Stimulated activated CD4-positive, alpha-beta T cell treated with anti-CD3 and anti-CD28 coated beads, Interleukin-12 subunit alpha, Interleukin-12 subunit beta, amount 100 ng/mL, for 24 hours (primary cell): Measurements from ENCODE around the gene GREB1.

Experiments used
- DNase-seq, 2 experiments: peaks; one replicate each; pipeline ENCODE4 v3.0.0-alpha.2; 2020; ENCODE audit warnings: low read depth in 2 of 2

The GREB1 gene

GRCh38 chr2:11512431-11512830 lies 21.4 kb upstream of the GREB1 start:
- no peak for DNase-seq

DNA sequence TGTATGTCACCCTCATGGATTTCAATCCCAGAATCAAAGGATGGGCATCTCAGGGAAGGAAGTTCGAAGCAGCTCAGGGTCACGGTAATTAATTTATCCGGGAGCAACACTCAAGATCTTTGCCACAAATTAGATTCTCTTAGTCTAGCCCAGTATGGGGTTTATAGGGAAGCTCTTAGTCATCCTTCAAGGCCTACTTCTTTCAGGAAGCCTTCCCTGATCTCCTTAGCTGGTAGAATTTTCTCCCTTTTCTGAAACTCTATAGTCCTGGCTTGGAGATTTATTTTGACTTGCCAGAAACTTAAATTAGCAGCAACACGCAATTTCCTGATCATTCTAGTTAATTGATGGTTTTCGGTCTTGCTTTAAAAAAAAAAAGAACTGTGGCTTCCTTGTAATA lies 20.5 kb upstream of the GREB1 start:
- no peak for DNase-seq

DNA sequence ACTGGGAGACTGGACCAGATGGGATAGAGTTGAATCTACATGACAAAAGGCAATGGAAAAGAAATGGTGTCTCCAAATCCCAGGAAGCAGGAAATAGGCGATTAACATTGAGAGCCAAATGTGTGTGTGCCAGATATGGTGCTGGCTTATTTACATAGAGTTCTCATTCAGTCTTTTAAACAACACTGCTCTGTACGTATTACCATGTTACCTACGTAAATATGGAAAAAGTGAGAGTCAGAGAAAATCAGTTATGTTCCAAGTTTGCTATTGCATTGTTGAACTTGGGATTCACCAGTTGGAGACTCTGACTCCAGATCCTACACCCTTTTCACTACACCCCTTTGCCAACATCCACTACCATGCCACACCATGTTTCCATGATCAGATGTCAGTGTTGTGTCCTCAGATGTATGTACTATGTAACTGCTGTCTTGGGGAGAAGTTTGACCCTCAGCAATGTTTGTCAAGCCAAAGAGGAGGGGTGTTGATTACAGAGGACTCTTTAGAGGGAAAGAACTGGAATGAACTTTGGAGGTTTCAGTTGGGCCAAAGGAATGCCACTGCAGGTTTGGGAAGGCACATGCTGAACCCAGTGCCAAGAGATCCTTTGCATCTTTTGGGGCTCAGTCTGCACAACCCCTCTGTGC lies 19.6 kb upstream of the GREB1 start:
- no peak for DNase-seq

DNA sequence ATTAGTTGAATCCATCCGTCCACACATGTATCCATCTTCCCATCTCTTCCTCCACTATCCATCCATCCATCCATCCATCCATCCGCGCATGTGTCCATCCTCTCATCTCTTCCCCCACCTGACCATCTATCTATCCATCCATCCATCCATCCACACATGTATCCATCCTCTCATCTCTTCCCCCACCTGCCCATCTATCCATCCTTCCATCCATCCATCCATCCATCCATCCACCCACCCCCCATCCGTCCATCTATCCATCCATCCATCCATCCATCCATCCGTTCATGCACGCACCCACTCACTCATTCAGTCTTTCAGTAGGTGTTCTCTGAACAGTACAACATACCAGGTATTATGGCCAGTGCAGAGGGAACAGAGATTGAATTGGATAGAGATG lies 18.9 kb upstream of the GREB1 start:
- no peak for DNase-seq

DNA sequence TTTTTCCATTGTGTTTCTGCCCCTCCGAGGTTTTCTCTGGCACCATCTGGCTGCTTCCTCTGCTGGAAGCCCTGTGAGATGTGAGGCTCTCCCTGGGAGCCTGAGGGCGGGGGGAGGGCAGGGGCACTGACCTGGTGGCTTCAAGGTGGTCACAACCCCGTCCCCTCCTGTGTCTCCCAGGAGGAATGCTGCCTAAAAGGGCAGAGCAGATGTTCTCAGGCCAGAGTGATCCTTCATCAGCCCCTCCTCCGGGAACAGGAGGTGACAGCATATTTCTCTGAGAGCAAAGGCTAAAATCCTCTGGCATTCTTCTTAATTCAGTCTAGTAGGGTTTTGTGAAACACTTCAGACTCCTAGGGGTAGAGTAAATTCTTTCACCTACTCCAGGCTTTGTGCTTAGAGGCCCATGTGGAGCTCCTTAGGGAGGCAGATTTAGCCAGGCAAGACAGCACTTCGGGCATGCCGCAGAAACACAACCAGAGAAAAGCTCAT lies 18.3 kb upstream of the GREB1 start:
- no peak for DNase-seq

- DNase-seq, result no peak
Observed at GRCh38 chr2:11516984-11517648, 16.7 kb upstream of the GREB1 start.

GRCh38 chr2:11517906-11518305 lies 15.9 kb upstream of the GREB1 start:
- DNase-seq, result no peak

GRCh38 chr2:11520092-11520693 lies 13.7 kb upstream of the GREB1 start:
- DNase-seq, result no peak

DNA sequence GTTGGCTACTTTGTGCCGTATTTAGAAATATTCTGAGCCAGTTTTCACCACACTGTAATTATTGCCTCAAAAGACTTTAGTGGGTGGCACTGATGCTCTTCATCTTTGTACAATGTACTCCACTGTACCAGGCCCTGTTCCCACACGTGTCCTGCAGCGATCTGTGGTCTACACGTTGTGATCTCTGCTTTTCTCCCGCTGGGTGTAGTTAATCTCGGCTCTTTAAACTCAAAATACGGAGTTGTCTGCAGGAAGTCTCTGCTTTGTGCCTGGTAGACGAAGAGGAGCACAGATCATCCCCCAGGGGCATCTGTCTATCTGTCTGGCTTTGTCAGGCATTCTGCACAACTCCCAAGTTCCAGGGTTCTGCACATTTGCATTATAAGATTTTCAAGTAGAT lies 12.1 kb upstream of the GREB1 start:
- no peak for DNase-seq

DNA sequence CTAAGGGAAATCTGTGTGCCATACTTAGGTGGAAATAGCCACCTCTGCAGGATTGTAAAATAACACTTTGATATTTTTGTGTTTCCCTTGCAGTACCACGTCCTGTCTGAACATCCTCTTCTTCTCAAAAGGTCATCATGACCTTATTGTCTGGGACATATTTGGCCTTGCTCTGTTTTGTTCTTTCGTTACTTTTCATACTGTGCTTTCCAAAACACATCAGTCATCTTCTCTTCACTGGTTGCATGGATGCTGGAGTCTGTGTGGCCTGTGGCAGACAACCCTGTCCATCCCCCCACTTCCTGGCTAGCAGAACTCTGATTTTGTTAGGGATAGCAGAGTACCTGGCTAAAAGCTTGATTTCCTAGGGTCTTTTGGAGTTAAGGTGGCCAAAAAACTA lies 9.4 kb upstream of the GREB1 start:
- no peak for DNase-seq

DNA sequence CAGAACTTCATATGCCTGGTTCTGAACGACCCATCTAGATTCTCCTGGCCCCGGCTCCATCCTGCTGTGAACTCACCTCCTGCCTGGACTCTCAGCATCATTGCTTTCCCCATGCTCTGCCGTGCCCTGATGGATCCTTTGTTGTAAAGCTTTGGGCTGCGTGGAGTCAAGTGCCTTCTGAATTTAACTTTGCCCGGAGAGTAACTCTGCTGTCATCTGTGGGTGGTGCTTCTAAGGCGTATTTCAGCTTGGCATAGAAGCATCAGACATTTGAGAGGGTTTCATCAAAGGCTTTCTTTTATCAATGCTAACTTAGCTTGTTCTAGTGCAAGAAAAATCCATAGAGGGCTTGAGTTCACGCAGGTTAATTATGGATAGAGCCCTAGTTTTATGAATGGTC lies 8.1 kb upstream of the GREB1 start:
- DNase-seq, result no peak

DNA sequence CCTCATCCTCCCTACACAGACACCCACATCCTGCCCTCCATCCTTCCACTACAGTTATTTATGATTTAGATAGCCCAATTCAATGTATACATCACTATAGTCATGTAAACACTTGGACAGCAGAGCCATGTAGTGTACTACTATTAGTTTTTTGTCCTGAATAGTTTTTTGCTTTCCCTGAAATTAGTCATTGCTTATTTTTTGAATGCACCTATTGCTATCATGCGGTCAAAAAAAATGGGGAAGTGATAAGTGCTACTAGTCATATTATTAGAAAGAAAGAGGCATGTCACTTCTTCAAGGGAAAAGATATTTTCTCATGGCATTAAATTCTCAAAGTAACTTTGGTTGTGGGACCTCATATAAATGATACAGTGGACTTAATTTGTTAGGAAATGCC lies 6.8 kb upstream of the GREB1 start:
- DNase-seq, result no peak

GRCh38 chr2:11528228-11528627 lies 5.6 kb upstream of the GREB1 start:
- DNase-seq, result no peak

GRCh38 chr2:11530864-11531465 lies 2.9 kb upstream of the GREB1 start:
- DNase-seq, result no peak

DNA sequence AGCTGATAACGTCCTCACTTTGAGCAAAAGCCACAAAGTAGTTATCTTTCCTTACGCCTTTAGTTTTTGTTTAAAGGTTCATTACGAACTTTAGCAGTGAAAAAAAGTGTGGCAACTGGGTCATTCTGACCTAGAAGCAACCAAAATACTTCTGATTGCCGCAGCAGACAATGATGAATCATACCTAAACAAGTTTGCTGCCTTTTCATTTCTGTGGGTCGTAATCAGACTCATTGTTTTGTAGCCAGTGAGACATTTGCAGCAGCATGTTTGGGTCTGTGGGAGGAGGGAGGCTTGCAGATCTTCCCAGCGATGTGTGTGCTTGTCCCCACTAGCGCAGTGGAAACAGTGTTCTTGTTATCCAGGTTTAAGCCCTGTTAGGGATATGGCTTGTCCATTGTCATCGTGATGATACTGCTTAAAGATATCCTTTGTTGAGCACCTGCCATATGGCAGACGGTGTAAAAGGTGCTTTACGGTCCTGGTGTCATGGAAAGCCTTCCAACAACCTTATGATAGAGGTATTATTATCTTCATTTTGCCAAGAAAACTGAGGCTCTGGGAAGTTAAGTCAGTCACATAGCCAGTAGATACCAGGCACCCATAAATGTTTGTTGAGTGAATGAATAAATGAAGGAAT lies 1.3 kb upstream of the GREB1 start:
- DNase-seq, result no peak

GRCh38 chr2:11534071-11534745 lies 363 bp downstream of the GREB1 start:
- DNase-seq, result no peak

DNA sequence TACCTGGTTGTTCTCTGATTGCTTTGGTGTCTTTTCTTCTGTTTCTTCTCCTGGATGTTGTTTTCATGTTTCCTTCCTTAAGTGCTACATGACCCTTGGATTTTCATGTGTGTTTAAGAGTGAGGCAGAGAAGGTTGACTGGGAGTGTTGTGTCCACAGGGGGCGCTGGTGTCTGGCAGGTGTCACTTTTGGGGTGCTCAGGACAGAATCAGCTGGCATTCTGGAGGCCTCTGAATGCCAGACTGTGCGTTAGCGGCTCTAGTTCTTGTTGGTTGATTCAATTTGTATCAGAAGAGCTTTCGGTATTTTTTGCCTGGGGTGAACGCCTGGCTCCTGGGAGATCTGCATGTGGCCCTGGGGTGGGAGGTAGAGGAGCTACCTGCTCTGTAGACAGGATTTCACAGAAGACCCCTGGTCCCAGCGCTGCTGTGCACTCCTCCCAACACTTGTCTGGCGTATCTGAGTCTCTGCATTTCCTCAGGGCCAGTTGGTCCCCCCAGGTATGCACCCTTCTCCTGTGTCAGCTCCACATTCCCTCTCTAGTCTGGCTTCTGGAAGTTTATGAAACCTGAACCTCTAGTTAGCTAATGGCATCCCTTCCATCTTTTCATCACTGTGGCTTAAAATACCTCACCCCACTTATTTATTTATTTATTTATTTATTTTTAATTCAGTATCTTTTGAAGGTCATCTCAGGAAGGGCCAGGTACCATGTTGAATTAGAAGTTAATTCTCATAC lies 1.1 kb downstream of the GREB1 start:
- no peak for DNase-seq

- DNase-seq, result no peak
Observed at GRCh38 chr2:11535899-11536344, 2.1 kb downstream of the GREB1 start.

- DNase-seq, result no peak
Observed at GRCh38 chr2:11537951-11538350, 4.1 kb downstream of the GREB1 start.

DNA sequence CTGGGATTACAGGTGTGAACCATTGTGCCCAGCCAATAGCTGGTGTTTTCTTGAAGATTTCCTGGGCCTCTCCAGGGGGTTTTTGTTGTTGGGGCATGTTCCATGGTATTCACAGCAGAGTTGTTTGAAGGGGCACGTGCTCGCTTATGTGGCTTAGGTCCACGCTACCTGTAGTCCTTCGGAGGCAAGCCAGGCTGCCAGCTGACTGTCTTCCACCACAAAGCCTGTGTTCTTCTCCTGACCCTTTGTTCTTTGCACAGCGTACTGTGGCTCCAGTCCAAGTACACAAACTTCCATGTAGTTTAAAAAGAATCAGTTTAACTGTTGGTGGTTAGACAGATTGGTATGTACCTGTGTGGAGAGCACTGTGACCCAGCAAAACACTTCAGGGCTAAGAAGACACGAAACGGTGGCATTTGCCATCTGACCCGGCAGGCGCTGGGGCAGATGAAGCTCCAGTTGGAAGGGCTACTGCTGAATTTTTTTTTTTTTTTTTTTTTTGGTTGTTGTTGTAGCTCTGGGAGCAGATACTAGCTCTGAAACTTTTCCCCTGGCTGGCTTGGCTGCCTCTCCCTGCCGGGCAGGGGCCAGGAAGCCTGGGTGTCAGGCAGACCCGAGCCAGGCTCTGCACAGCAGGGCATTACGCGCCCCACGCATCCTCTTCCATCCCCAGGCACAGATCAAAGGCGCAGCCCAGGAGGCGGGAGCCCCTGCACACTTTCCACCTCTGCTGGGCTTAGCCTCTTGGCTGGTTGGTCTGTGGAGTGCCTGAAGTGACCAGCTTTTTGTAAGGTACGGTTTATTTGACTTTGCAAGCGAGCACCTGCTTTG lies 5.7 kb downstream of the GREB1 start:
- DNase-seq, result no peak
